SH-SY5Y (cell line): ENCODE data around the gene EPHB2.

Experiments used
- GATA2 ChIP-seq: IDR thresholded peaks from 2 replicates; pipeline ENCODE4 v1.6.1; 2011; ENCODE audit warnings: mild to moderate bottlenecking, low read depth, low read length
- GATA3 ChIP-seq: IDR thresholded peaks from 2 replicates; pipeline ENCODE4 v1.6.1; 2011; ENCODE audit warnings: low read depth, mild to moderate bottlenecking, low read length, moderate library complexity

- TF ChIP-seq GATA3 (no peak), GATA2 (no peak)
These were observed 176.9 kb downstream of the EPHB2 start for GRCh38 chr1:22887491-22887890.
